NB4 (cell line): ENCODE data around the gene ADCY3.

Source experiments
- CTCF ChIP-seq: IDR thresholded peaks from one replicate; pipeline ENCODE4 v1.5.1; 2012; ENCODE audit warnings: low read depth, low read length
- POLR2A ChIP-seq: IDR thresholded peaks from 2 replicates; pipeline ENCODE4 v1.6.1; 2011; ENCODE audit warnings: mild to moderate bottlenecking; ENCODE audit not compliant: insufficient read length; ENCODE audit errors: extremely low read depth

DNA sequence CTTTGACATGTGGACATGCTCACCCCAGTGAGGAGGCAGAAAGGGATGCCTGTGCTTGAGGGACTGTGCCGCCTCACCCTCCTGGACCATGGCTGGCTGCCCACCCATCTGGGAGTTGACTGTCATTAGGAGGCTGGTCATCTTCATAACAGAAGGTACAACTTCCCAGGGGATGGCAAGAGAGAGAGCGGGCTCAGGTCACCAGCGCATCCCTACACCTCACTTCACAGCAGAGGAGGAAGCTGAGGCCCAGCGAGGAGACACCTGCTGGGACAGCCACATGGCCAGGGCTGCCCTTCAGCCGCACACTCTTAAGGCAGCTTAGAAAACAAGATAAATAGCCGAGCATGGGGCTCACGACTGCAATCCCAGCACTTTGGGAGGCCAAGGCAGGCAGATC, 59.4 kb downstream of the ADCY3 start:
- TF ChIP-seq CTCF: no peak
- TF ChIP-seq POLR2A: no peak
